Spleen (tissue), 11 donors: ENCODE data around the gene RBM12. TPM values are rescaled to one million over a fixed set of nuclear protein-coding genes. Genes with fewer than 3 reads are reported as not detected.

ENCODE experiments used
- DNase-seq: peaks from one replicate; pipeline ENCODE4 v3.0.0-alpha.2; 2020
- H3K27ac ChIP-seq, 8 donors: fragments of 200-600 bp; sonication (generic) in 7 of 8; 1 replicate in 4 of 8; 2 replicates in 4 of 8; pipeline versions ENCODE4 v1.5.0 to v1.8.0; 2016 to 2021; ENCODE audit warnings: inconsistent platforms in 4 of 8, mild to moderate bottlenecking in 4 of 8, moderate library complexity in 1 of 8
- H3K27me3 ChIP-seq, 7 donors: fragments of 200-600 bp; sonication (generic) in 6 of 7; replicated peaks in 1 of 7; 1 replicate in 4 of 7; 2 replicates in 3 of 7; pipeline versions ENCODE4 v1.5.0 to v1.8.0; 2016 to 2021; ENCODE audit warnings: inconsistent platforms in 3 of 7, mild to moderate bottlenecking in 1 of 7
- H3K36me3 ChIP-seq, 6 donors: fragments of 200-600 bp; sonication (generic) in 5 of 6; 1 replicate in 4 of 6; 2 replicates in 2 of 6; pipeline versions ENCODE4 v1.5.0 to v1.8.0; 2016 to 2021; ENCODE audit warnings: inconsistent platforms in 2 of 6
- H3K4me1 ChIP-seq, 6 donors: fragments of 200-600 bp; sonication (generic) in 5 of 6; 1 replicate in 3 of 6; 2 replicates in 3 of 6; pipeline versions ENCODE4 v1.5.0 to v1.8.0; 2016 to 2021; ENCODE audit warnings: inconsistent platforms in 3 of 6
- H3K4me3 ChIP-seq, 8 donors: fragments of 200-600 bp; sonication (generic) in 7 of 8; 1 replicate in 4 of 8; 2 replicates in 4 of 8; pipeline versions ENCODE4 v1.5.0 to v1.8.0; 2016 to 2021; ENCODE audit warnings: inconsistent platforms in 4 of 8, mild to moderate bottlenecking in 4 of 8, moderate library complexity in 2 of 8
- H3K9me3 ChIP-seq, 8 donors: fragments of 200-600 bp; sonication (generic) in 7 of 8; 1 replicate in 4 of 8; 2 replicates in 4 of 8; pipeline versions ENCODE4 v1.5.0 to v1.8.0; 2016 to 2021; ENCODE audit warnings: inconsistent platforms in 4 of 8
- POLR2A ChIP-seq, 3 donors: fragments of 450-650 bp; IDR thresholded peaks; one replicate each; pipeline ENCODE4 v1.5.1; 2017; ENCODE audit warnings: antibody characterized with exemption in 3 of 3, mild to moderate bottlenecking in 1 of 3
- POLR2AphosphoS5 ChIP-seq, 3 donors: sonication (generic); formaldehyde crosslinking; IDR thresholded peaks; one replicate each; pipeline ENCODE4 v1.5.1; 2017; ENCODE audit warnings: antibody characterized with exemption in 3 of 3
- WGBS, 5 donors: extraction: QIAGEN DNeasy Blood & Tissue Kit in 3 of 5; methylation state at CpG; one replicate each; pipeline versions ENCODE4 v1.1.5 to v1.1.7; 2013 to 2018; 5-methylcytosine and 5-hydroxymethylcytosine counted together
- intact Hi-C: fragments of 100-400 bp; cut with DNase I; formaldehyde crosslinking; loops from one replicate; pipeline ENCODE4 v1.15.0; 2023; ENCODE audit warnings: low total_unique reads
- polyA plus RNA-seq, 3 donors: library from polyadenylated mRNA; stranded (reverse); fragments of 200-250 nt; gene quantifications; one replicate each; pipeline ENCODE4 v1.2.1, GENCODE V29; 2013
- total RNA-seq, 7 donors: library from RNA; depleted of rRNA in 3 of 7; stranded (reverse); fragments of >200 nt in 3 of 7; fragmentation: NEBNext Ultra II Directional in 4 of 7; extraction: Animal tissue kit (Norgen Biotek cat#: 25700) in 4 of 7; gene quantifications; one replicate each; pipeline versions ENCODE4 v1.1.0 to v1.2.1, GENCODE V29; 2016 to 2021
- TF ChIP-seq, protein P1 (sequence below), 11 experiments: fragments of 200-600 bp in 7 of 11; fragments of 450-650 bp in 4 of 11; sonication (generic) in 4 of 11; IDR thresholded peaks in 8 of 11; conservative IDR thresholded peaks in 3 of 11; 1 replicate in 7 of 11; 2 replicates in 4 of 11; pipeline versions ENCODE4 v1.4.0 to v1.8.0; 2016 to 2021; ENCODE audit warnings: antibody characterized with exemption in 11 of 11, inconsistent platforms in 4 of 11, mild to moderate bottlenecking in 1 of 11
- donor health status: healthy with polysubstance abuse.
- donor health status: DM: no; HTN: no; CAD: no; lungs with moderate emphysema.
- donor health status: DM: no; HTN: no; CAD: no.
- donor health status: Bipolar disorder and iron deficiency.
- donor health status: healthy.
- donor health status: DM: no; HTN: no; CAD: no.
- donor health status: DM: yes; HTN: yes; CAD: no.

RBM12 gene
- total and polyA plus RNA-seq, 10 donors, result 10.6 to 100 (median 51.4) TPM

DNA sequence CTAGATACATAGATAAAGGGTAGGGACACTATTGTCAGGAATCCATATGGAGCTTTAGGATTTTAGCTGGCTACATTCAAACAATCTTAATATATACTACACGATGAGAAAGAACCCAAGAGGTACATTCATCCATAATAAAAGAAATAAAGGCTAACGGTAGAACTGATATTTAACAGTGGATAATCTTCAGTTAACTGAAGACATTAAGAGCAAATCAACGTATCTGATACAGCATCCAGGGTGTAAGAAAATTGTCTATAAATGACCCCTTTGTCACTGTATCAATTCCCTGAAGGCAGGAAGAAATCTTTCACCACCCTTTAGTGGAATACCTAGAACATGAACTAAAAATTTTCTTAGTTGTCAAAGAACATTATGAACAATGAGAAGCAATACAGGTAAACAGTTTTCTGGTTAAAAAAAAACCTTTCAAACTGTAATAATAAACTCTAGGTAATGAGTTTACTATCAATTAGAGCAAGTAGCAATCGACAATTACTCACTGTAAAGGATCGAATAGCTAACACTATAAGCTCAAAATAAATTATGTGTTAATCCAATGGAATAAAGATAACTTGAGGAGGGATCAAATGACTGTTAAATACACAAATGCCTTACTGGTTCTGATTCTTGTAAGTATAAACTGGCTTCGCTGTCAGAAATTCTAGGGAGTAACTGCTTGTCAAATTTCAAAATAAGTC lies 46.3 kb upstream of the RBM12 start:
- Histone ChIP-seq H3K4me1 (peaks cover 16 to 95% (median 50%) of the 10 kb centered on the region in 6 donors), H3K4me3 (no peak overlapping the region), H3K27me3 (no peaks in the 10 kb centered on the region), H3K9me3 (no peaks in the 10 kb centered on the region), H3K27ac (peak overlapping the region in 1 of 8 donors; percentile 41), H3K36me3 (peaks cover 6 to 100% (median 91%) of the 10 kb centered on the region in 6 donors)
- intact Hi-C loops, result no loop called here
- WGBS, 5 donors, result 73 to 88% (median 82%) methylated on average over 6 of the region's 6 CpGs
- TF ChIP-seq POLR2AphosphoS5 (IDR thresholded peaks at IDR 0.05) (no peak), POLR2A (IDR thresholded peaks at IDR 0.05) (no peak)
- TF ChIP-seq, protein P1, sequence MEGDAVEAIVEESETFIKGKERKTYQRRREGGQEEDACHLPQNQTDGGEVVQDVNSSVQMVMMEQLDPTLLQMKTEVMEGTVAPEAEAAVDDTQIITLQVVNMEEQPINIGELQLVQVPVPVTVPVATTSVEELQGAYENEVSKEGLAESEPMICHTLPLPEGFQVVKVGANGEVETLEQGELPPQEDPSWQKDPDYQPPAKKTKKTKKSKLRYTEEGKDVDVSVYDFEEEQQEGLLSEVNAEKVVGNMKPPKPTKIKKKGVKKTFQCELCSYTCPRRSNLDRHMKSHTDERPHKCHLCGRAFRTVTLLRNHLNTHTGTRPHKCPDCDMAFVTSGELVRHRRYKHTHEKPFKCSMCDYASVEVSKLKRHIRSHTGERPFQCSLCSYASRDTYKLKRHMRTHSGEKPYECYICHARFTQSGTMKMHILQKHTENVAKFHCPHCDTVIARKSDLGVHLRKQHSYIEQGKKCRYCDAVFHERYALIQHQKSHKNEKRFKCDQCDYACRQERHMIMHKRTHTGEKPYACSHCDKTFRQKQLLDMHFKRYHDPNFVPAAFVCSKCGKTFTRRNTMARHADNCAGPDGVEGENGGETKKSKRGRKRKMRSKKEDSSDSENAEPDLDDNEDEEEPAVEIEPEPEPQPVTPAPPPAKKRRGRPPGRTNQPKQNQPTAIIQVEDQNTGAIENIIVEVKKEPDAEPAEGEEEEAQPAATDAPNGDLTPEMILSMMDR (IDR thresholded peaks at IDR 0.05 in 8 of 11, conservative IDR thresholded peaks at IDR 0.05 in 3 of 11), result no peak
- DNase-seq, result no peak

- no peaks in the 10 kb centered on the region for H3K27me3 ChIP-seq
- intact Hi-C loops, result no loop called here
- TF ChIP-seq, protein P1 (IDR thresholded peaks at IDR 0.05 in 8 of 11, conservative IDR thresholded peaks at IDR 0.05 in 3 of 11), result no peak
- TF ChIP-seq POLR2AphosphoS5 (IDR thresholded peaks at IDR 0.05) (no peak), POLR2A (IDR thresholded peaks at IDR 0.05) (no peak)
- peaks cover 16 to 85% (median 46%) of the 10 kb centered on the region in 6 donors for H3K4me1 ChIP-seq
- no peak overlapping the region for H3K27ac ChIP-seq
- H3K36me3 ChIP-seq, result peaks cover 5 to 100% (median 91%) of the 10 kb centered on the region in 6 donors
- no peaks in the 10 kb centered on the region for H3K9me3 ChIP-seq
- no peak overlapping the region for H3K4me3 ChIP-seq
- DNase-seq, result no peak
Observed at GRCh38 chr20:35710039-35710438, 45.3 kb upstream of the RBM12 start.

DNA sequence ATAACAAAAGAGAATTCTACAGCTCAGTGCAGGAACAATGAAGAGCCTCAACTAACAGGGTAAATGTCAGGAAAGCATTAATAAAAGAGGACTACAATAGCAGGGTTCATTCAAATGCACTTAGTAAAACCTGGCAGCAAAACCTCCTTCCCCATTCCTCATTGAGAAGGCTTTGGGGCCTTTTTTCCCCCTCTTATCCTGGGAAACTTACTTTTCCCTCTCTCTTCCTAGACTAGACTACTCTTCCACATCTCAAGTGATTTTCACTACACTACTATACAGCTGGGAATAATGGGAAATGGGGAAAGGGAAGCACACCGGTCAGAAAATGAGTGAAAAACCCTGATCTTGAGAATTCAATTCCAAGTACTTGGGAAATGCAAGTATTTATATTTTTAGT lies 44.6 kb upstream of the RBM12 start:
- no peak for DNase-seq
- peaks cover 9 to 100% (median 91%) of the 10 kb centered on the region in 6 donors for H3K36me3 ChIP-seq
- peaks cover 16 to 85% (median 50%) of the 10 kb centered on the region in 6 donors for H3K4me1 ChIP-seq
- WGBS, 5 donors, result 77 to 90% (median 83%) methylated on average over 1 of the region's 1 CpG
- intact Hi-C loops, result no loop called here
- H3K27me3 ChIP-seq, result no peaks in the 10 kb centered on the region
- H3K9me3 ChIP-seq, result no peaks in the 10 kb centered on the region
- TF ChIP-seq POLR2A (IDR thresholded peaks at IDR 0.05), result no peak
- peak in 1 of 3 donors; percentile 29 for TF ChIP-seq POLR2AphosphoS5 (IDR thresholded peaks at IDR 0.05)
- TF ChIP-seq, protein P1 (IDR thresholded peaks at IDR 0.05 in 8 of 11, conservative IDR thresholded peaks at IDR 0.05 in 3 of 11), result no peak
- peak overlapping the region in 1 of 8 donors; percentile 4 for H3K27ac ChIP-seq
- no peak overlapping the region for H3K4me3 ChIP-seq

DNA sequence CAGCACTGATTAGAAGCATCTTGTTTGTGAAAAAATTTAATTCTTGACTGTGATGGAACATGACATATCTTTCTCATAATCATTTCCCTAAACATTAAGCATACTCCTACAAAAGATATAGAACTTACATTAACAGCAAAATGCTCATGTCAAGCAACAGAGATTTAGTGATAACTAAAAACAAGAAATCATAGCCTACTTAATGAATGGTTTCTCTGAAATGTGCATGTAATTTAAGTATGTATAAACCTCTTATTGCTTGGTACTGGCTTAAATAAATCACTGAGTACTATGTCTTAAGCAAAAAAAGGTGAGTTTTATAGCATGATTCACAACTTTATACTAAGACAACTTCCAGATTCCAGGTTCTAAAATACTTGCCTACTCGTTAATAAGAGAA lies 43.8 kb upstream of the RBM12 start:
- no peaks in the 10 kb centered on the region for H3K9me3 ChIP-seq
- peaks cover 16 to 85% (median 55%) of the 10 kb centered on the region in 6 donors for H3K4me1 ChIP-seq
- intact Hi-C loops, result no loop called here
- no peaks in the 10 kb centered on the region for H3K27me3 ChIP-seq
- WGBS, 5 donors, result 48 to 68% (median 58%) methylated on average over 1 of the region's 1 CpG
- TF ChIP-seq POLR2A (IDR thresholded peaks at IDR 0.05) (no peak), POLR2AphosphoS5 (IDR thresholded peaks at IDR 0.05) (no peak)
- TF ChIP-seq, protein P1 (IDR thresholded peaks at IDR 0.05 in 8 of 11, conservative IDR thresholded peaks at IDR 0.05 in 3 of 11), result no peak
- H3K36me3 ChIP-seq, result peaks cover 9 to 100% (median 91%) of the 10 kb centered on the region in 6 donors
- no peak for DNase-seq
- no peak overlapping the region for H3K27ac ChIP-seq
- no peak overlapping the region for H3K4me3 ChIP-seq
